DND-41 (cell line): Measurements from ENCODE around the gene CAMK4.

Experiments used
- EZH2 ChIP-seq: IDR thresholded peaks from 3 replicates; pipeline ENCODE4 v1.6.1; 2012; ENCODE audit warnings: borderline replicate concordance, low read depth, mild to moderate bottlenecking, moderate library complexity, low read length, inconsistent platforms; ENCODE audit not compliant: severe bottlenecking
- TF ChIP-seq, protein P1 (sequence below): IDR thresholded peaks from 2 replicates; pipeline ENCODE4 v1.5.1; 2012; ENCODE audit warnings: borderline replicate concordance, low read length, moderate library complexity, mild to moderate bottlenecking; ENCODE audit not compliant: poor library complexity, severe bottlenecking; ENCODE audit errors: extremely low read depth

DNA sequence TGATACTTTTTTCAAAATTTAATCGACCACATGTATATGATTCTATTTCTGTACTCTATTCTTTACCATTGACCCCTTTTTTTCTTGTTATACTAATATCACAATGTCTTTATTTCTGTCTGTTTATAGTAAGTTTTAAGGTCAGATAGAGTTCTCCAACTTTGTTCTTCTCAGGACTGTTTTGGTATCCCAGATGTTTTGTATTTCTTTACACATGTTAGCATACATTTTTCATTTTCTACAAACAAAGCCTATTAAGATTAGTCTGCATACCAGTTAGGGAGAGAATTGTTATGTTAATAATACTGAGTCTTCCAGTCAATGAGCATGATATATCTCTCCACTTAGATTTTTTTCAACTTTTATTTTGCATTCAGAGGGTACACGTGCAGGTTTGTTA is 8.2 kb upstream of the CAMK4 start:
- TF ChIP-seq, protein P1, sequence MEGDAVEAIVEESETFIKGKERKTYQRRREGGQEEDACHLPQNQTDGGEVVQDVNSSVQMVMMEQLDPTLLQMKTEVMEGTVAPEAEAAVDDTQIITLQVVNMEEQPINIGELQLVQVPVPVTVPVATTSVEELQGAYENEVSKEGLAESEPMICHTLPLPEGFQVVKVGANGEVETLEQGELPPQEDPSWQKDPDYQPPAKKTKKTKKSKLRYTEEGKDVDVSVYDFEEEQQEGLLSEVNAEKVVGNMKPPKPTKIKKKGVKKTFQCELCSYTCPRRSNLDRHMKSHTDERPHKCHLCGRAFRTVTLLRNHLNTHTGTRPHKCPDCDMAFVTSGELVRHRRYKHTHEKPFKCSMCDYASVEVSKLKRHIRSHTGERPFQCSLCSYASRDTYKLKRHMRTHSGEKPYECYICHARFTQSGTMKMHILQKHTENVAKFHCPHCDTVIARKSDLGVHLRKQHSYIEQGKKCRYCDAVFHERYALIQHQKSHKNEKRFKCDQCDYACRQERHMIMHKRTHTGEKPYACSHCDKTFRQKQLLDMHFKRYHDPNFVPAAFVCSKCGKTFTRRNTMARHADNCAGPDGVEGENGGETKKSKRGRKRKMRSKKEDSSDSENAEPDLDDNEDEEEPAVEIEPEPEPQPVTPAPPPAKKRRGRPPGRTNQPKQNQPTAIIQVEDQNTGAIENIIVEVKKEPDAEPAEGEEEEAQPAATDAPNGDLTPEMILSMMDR, result no peak
- TF ChIP-seq EZH2, result no peak
